ENCODE measurements around the gene NAP1L4.

DNA sequence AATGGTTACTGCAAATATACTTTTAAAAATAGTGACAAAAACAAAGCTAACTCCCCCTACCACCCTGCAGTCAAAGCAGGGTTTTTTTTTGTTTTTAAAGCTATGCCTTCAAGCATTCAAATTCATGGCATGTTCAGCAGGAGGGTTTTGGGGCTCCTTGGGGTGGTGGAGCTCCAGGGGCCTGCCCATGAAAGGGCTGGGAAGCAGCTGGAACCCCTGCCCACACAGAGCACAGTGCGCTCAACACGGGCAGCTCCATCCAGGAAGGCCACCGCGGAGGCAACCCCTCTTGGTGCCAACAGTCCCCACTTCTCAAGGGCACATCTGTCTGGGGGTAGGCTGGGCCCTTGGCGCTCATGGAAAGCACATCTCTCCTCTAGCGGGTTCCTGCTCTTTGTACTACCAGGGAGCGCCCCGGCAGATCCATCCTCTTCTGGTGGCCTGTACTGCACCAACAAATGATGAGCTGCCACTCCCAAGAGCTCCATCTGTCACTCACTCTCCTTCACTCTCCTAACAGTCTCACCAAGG lies 46.3 kb downstream of the NAP1L4 start:
- TF ChIP-seq GATA3 (IDR thresholded peaks at IDR 0.05; ENCODE audit: low read depth, low read length) (no peak), GATA2 (IDR thresholded peaks at IDR 0.05; ENCODE audit: low read depth, low read length) (no peak)
